T47D (cell line): ENCODE data around the gene LRRC1.

ENCODE experiments used
- DNase-seq, 2 experiments: peaks; one replicate each; pipeline versions ENCODE4 v3.0.0 to v3.0.0-alpha.2; 2011 to 2012; ENCODE audit warnings: low read depth in 1 of 2, low spot score in 1 of 2
- JUND ChIP-seq: IDR thresholded peaks from 2 replicates; pipeline ENCODE4 v1.6.1; 2012; ENCODE audit warnings: low read depth
- in situ Hi-C: cut with HindIII; loops from 2 replicates; pipeline ENCODE4 v1.10.0; 2016; ENCODE audit warnings: low sequenced_read_pairs, low pct_unique_long_range_greater_than_20kb

LRRC1 gene

GRCh38 chr6:53846250-53846649, 51.4 kb downstream of the LRRC1 start:
- no peak for TF ChIP-seq JUND
- no peak for DNase-seq
- in situ Hi-C loops: no loop called here

- DNase-seq: no peak
- no peak for TF ChIP-seq JUND
- in situ Hi-C loops: no loop called here
These were observed 53.0 kb downstream of the LRRC1 start for GRCh38 chr6:53847796-53848314.

GRCh38 chr6:53850527-53850926, 55.7 kb downstream of the LRRC1 start:
- in situ Hi-C loops: no loop called here
- no peak for DNase-seq
- TF ChIP-seq JUND: no peak

- no peak for DNase-seq
- TF ChIP-seq JUND: no peak
- in situ Hi-C loops: no loop called here
These were observed 56.8 kb downstream of the LRRC1 start for GRCh38 chr6:53851561-53851960.

GRCh38 chr6:53852805-53853204, 58.0 kb downstream of the LRRC1 start:
- no peak for DNase-seq
- in situ Hi-C loops: no loop called here
- no peak for TF ChIP-seq JUND

GRCh38 chr6:53854843-53855567, 60.2 kb downstream of the LRRC1 start:
- no peak for TF ChIP-seq JUND
- in situ Hi-C loops: no loop called here
- no peak for DNase-seq

GRCh38 chr6:53855940-53856339, 61.1 kb downstream of the LRRC1 start:
- in situ Hi-C loops: no loop called here
- DNase-seq: no peak
- no peak for TF ChIP-seq JUND

- in situ Hi-C loops: no loop called here
- TF ChIP-seq JUND: no peak
- no peak for DNase-seq
These were observed 62.7 kb downstream of the LRRC1 start for GRCh38 chr6:53857318-53858094.

- in situ Hi-C loops: no loop called here
- TF ChIP-seq JUND: no peak
- no peak for DNase-seq
These were observed 63.4 kb downstream of the LRRC1 start for GRCh38 chr6:53858196-53858595.

GRCh38 chr6:53858913-53859312, 64.1 kb downstream of the LRRC1 start:
- TF ChIP-seq JUND: no peak
- in situ Hi-C loops: no loop called here
- no peak for DNase-seq

GRCh38 chr6:53860511-53860910, 65.7 kb downstream of the LRRC1 start:
- no peak for DNase-seq
- in situ Hi-C loops: no loop called here
- no peak for TF ChIP-seq JUND

- DNase-seq: no peak
- in situ Hi-C loops: no loop called here
- no peak for TF ChIP-seq JUND
These were observed 66.7 kb downstream of the LRRC1 start for GRCh38 chr6:53861518-53861917.
